Measurements from ENCODE around the gene SERPINA1.

The SERPINA1 gene

DNA sequence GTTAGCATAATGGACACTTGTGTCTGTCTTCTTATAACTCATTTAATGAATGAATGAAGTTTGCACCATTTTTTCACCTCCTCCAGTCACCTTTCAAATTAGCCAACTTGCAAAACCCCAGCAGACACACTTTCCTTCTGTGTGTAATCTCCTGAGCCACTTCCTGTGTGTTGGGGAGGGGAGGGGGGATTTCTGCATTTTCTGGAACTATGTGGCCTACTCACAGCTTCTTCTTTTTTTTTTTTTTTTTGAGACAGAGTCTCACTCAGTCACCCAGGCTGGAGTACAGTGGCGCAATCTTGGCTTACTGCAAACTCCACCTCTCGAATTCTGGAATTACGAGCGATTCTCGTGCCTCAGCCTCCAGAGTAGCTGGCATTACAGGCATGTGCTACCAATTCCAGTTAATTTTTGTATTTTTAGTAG, 4.1 kb upstream of the SERPINA1 start:
- no peak overlapping the region for H2BK5ac ChIP-seq (ENCODE audit: low read depth, low read length, poor library complexity, severe bottlenecking)
- no peak overlapping the region for H3K4ac ChIP-seq (ENCODE audit: low read depth in 1 of 2, low read length in 2 of 2)
- H3K14ac ChIP-seq (ENCODE audit: low read length in 2 of 2): no peak overlapping the region
- H3K79me1 ChIP-seq (replicated peaks; ENCODE audit: low read length, poor library complexity, severe bottlenecking): no peaks in the 10 kb centered on the region
- H2BK12ac ChIP-seq (ENCODE audit: low read length in 2 of 2): no peak overlapping the region
- no peak overlapping the region for H3K27ac ChIP-seq (ENCODE audit: low read length, poor library complexity, severe bottlenecking)
- no peak overlapping the region for H2AK5ac ChIP-seq (ENCODE audit: low read length, severe bottlenecking)
- no peak overlapping the region for H3K18ac ChIP-seq (ENCODE audit: low read depth in 1 of 2, low read length in 2 of 2)
- H3K4me3 ChIP-seq (ENCODE audit: insufficient read depth in 1 of 2, low read depth in 1 of 2, low read length in 2 of 2): no peak overlapping the region
- no peaks in the 10 kb centered on the region for H3K27me3 ChIP-seq (ENCODE audit: control insufficient read depth in 1 of 2, insufficient read depth in 1 of 2, low read length in 2 of 2)
- no peak overlapping the region for H3K4me2 ChIP-seq (ENCODE audit: low read length, poor library complexity, severe bottlenecking)
- 83% methylated on average over 5 of the region's 5 CpGs for WGBS
- H3K4me1 ChIP-seq (ENCODE audit: control insufficient read depth, insufficient read depth, low read depth, low read length): peaks cover 7% of the 10 kb centered on the region
- no peak overlapping the region for H3K9ac ChIP-seq (ENCODE audit: low read length)
- no peaks in the 10 kb centered on the region for H3K9me3 ChIP-seq (ENCODE audit: control insufficient read depth, low read length)
- H2BK15ac ChIP-seq (ENCODE audit: low read depth, poor library complexity, severe bottlenecking): no peak overlapping the region
- H2AFZ ChIP-seq (ENCODE audit: low read depth, low read length): no peak overlapping the region
- H4K91ac ChIP-seq (ENCODE audit: low read length): no peak overlapping the region
- no peak overlapping the region for H3K23ac ChIP-seq (ENCODE audit: low read length in 2 of 2)
- DNase-seq: no peak
- H4K8ac ChIP-seq (ENCODE audit: low read length): no peak overlapping the region
- H3K36me3 ChIP-seq (ENCODE audit: control insufficient read depth in 1 of 2, insufficient read depth in 2 of 2, low read depth in 1 of 2, low read length in 2 of 2): no peaks in the 10 kb centered on the region
- H2BK120ac ChIP-seq (ENCODE audit: low read depth, low read length): no peak overlapping the region

DNA sequence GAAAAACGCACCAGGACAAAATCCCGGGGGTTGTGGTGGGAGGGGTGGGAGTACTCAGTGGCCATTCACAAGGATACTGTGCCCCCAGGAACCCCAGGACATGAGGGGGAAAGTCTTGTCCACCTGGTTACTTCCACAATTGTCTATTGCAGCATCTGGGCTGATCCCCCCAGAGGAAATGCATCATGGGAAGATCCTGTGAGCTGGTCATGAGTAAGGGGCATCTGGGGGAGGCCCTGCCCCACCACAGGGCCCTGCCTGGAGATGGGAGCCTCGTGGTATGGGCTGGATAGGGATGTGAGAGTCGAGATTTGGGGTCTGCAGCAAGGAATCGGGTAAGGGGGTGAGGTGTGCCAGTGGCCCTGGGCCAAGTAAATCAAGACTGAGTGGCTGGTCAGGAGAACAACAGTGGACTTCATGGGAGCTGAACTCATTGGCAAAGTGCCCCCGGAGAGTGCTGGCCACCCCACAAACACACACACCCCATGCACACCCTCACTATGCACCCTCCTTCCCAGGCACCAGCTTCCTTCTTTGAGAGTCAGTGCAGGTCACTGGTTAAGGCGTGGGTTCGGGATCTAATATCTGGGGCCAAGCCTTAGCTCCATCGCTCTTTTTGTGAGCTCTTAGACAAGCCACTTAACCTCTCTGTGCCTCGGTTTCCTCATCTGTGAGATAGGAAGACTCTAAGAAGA, 3.0 kb upstream of the SERPINA1 start:
- Histone ChIP-seq H3K9ac (ENCODE audit: low read length) (no peak overlapping the region), H3K4me3 (ENCODE audit: insufficient read depth in 1 of 2, low read depth in 1 of 2, low read length in 2 of 2) (no peak overlapping the region), H3K27ac (ENCODE audit: low read length, poor library complexity, severe bottlenecking) (no peak overlapping the region), H4K8ac (ENCODE audit: low read length) (no peak overlapping the region), H2AK5ac (ENCODE audit: low read length, severe bottlenecking) (no peak overlapping the region), H3K36me3 (ENCODE audit: control insufficient read depth in 1 of 2, insufficient read depth in 2 of 2, low read depth in 1 of 2, low read length in 2 of 2) (no peaks in the 10 kb centered on the region), H3K14ac (ENCODE audit: low read length in 2 of 2) (no peak overlapping the region), H2BK15ac (ENCODE audit: low read depth, poor library complexity, severe bottlenecking) (no peak overlapping the region), H3K4me2 (ENCODE audit: low read length, poor library complexity, severe bottlenecking) (no peak overlapping the region), H4K91ac (ENCODE audit: low read length) (no peak overlapping the region), H2AFZ (ENCODE audit: low read depth, low read length) (no peak overlapping the region), H3K9me3 (ENCODE audit: control insufficient read depth, low read length) (no peaks in the 10 kb centered on the region), H2BK120ac (ENCODE audit: low read depth, low read length) (no peak overlapping the region), H2BK5ac (ENCODE audit: low read depth, low read length, poor library complexity, severe bottlenecking) (no peak overlapping the region), H3K27me3 (ENCODE audit: control insufficient read depth in 1 of 2, insufficient read depth in 1 of 2, low read length in 2 of 2) (no peaks in the 10 kb centered on the region), H3K4me1 (ENCODE audit: control insufficient read depth, insufficient read depth, low read depth, low read length) (peaks cover 7% of the 10 kb centered on the region), H3K18ac (ENCODE audit: low read depth in 1 of 2, low read length in 2 of 2) (no peak overlapping the region), H3K23ac (ENCODE audit: low read length in 2 of 2) (no peak overlapping the region), H2BK12ac (ENCODE audit: low read length in 2 of 2) (no peak overlapping the region), H3K79me1 (replicated peaks; ENCODE audit: low read length, poor library complexity, severe bottlenecking) (no peaks in the 10 kb centered on the region), H3K4ac (ENCODE audit: low read depth in 1 of 2, low read length in 2 of 2) (no peak overlapping the region)
- 77% methylated on average over 9 of the region's 10 CpGs for WGBS
- DNase-seq: no peak

DNA sequence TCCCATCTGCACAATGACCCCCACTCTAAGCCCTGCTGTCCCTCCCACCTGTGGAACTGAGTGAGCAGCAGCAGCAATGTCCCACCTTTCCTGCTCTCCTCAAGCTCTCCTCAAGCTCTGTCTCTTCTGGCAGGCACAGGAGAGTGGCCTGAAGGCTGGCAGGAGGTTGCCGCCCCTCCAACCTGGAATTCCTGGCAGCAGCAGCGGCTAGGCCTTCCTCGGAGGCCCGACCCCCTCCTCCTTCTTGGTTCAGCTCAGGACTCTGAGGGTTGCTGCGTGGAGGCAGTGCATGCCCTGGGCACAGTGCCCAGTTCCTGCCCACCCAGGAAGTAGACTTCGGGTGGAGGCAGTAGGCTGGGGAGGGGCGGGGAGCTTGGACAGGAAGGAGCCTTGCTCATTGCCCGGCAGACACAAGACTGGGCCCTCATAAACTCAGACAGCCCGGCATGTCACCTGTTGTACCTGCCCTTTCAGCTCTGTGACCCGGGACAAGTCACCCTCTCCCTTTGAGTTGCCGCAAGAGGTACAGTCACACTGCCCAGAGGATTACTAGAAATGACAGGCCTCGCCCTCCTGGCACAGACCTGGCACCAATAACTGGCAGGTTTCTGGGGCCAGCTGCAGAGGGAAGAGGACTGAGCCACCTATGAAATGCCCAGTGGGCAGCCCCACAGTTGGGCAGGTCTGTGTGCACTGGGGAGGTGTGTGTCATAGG, 2.1 kb upstream of the SERPINA1 start:
- Histone ChIP-seq H2BK120ac (ENCODE audit: low read depth, low read length) (no peak overlapping the region), H3K4me1 (ENCODE audit: control insufficient read depth, insufficient read depth, low read depth, low read length) (peaks cover 7% of the 10 kb centered on the region), H4K91ac (ENCODE audit: low read length) (no peak overlapping the region), H2BK5ac (ENCODE audit: low read depth, low read length, poor library complexity, severe bottlenecking) (no peak overlapping the region), H2BK12ac (ENCODE audit: low read length in 2 of 2) (no peak overlapping the region), H3K27me3 (ENCODE audit: control insufficient read depth in 1 of 2, insufficient read depth in 1 of 2, low read length in 2 of 2) (peaks cover 0 to 4% of the 10 kb centered on the region in 2 experiments), H3K4me2 (ENCODE audit: low read length, poor library complexity, severe bottlenecking) (no peak overlapping the region), H2AK5ac (ENCODE audit: low read length, severe bottlenecking) (no peak overlapping the region), H3K27ac (ENCODE audit: low read length, poor library complexity, severe bottlenecking) (no peak overlapping the region), H3K14ac (ENCODE audit: low read length in 2 of 2) (no peak overlapping the region), H2BK15ac (ENCODE audit: low read depth, poor library complexity, severe bottlenecking) (no peak overlapping the region), H3K4ac (ENCODE audit: low read depth in 1 of 2, low read length in 2 of 2) (no peak overlapping the region), H3K79me1 (replicated peaks; ENCODE audit: low read length, poor library complexity, severe bottlenecking) (no peaks in the 10 kb centered on the region), H3K4me3 (ENCODE audit: insufficient read depth in 1 of 2, low read depth in 1 of 2, low read length in 2 of 2) (no peak overlapping the region), H3K9ac (ENCODE audit: low read length) (no peak overlapping the region), H3K23ac (ENCODE audit: low read length in 2 of 2) (no peak overlapping the region), H3K18ac (ENCODE audit: low read depth in 1 of 2, low read length in 2 of 2) (no peak overlapping the region), H2AFZ (ENCODE audit: low read depth, low read length) (no peak overlapping the region), H4K8ac (ENCODE audit: low read length) (no peak overlapping the region), H3K9me3 (ENCODE audit: control insufficient read depth, low read length) (no peaks in the 10 kb centered on the region), H3K36me3 (ENCODE audit: control insufficient read depth in 1 of 2, insufficient read depth in 2 of 2, low read depth in 1 of 2, low read length in 2 of 2) (no peaks in the 10 kb centered on the region)
- WGBS: 70% methylated on average over 12 of the region's 12 CpGs
- no peak for DNase-seq

GRCh38 chr14:94389731-94390371, 1.4 kb upstream of the SERPINA1 start:
- H3K27ac ChIP-seq (ENCODE audit: low read length, poor library complexity, severe bottlenecking): no peak overlapping the region
- no peak overlapping the region for H2AFZ ChIP-seq (ENCODE audit: low read depth, low read length)
- H2BK5ac ChIP-seq (ENCODE audit: low read depth, low read length, poor library complexity, severe bottlenecking): no peak overlapping the region
- H3K27me3 ChIP-seq (ENCODE audit: control insufficient read depth in 1 of 2, insufficient read depth in 1 of 2, low read length in 2 of 2): peaks cover 0 to 4% of the 10 kb centered on the region in 2 experiments
- H3K9ac ChIP-seq (ENCODE audit: low read length): no peak overlapping the region
- no peak overlapping the region for H2AK5ac ChIP-seq (ENCODE audit: low read length, severe bottlenecking)
- no peaks in the 10 kb centered on the region for H3K9me3 ChIP-seq (ENCODE audit: control insufficient read depth, low read length)
- H2BK120ac ChIP-seq (ENCODE audit: low read depth, low read length): no peak overlapping the region
- no peak overlapping the region for H2BK15ac ChIP-seq (ENCODE audit: low read depth, poor library complexity, severe bottlenecking)
- H3K79me1 ChIP-seq (replicated peaks; ENCODE audit: low read length, poor library complexity, severe bottlenecking): no peaks in the 10 kb centered on the region
- 74% methylated on average over 8 of the region's 10 CpGs for WGBS
- no peak overlapping the region for H3K14ac ChIP-seq (ENCODE audit: low read length in 2 of 2)
- H3K4me1 ChIP-seq (ENCODE audit: control insufficient read depth, insufficient read depth, low read depth, low read length): peaks cover 7% of the 10 kb centered on the region
- DNase-seq: no peak
- H2BK12ac ChIP-seq (ENCODE audit: low read length in 2 of 2): no peak overlapping the region
- H3K18ac ChIP-seq (ENCODE audit: low read depth in 1 of 2, low read length in 2 of 2): no peak overlapping the region
- no peak overlapping the region for H3K4me3 ChIP-seq (ENCODE audit: insufficient read depth in 1 of 2, low read depth in 1 of 2, low read length in 2 of 2)
- no peak overlapping the region for H3K23ac ChIP-seq (ENCODE audit: low read length in 2 of 2)
- H3K4me2 ChIP-seq (ENCODE audit: low read length, poor library complexity, severe bottlenecking): no peak overlapping the region
- H3K36me3 ChIP-seq (ENCODE audit: control insufficient read depth in 1 of 2, insufficient read depth in 2 of 2, low read depth in 1 of 2, low read length in 2 of 2): no peaks in the 10 kb centered on the region
- no peak overlapping the region for H3K4ac ChIP-seq (ENCODE audit: low read depth in 1 of 2, low read length in 2 of 2)
- H4K8ac ChIP-seq (ENCODE audit: low read length): no peak overlapping the region
- no peak overlapping the region for H4K91ac ChIP-seq (ENCODE audit: low read length)

Data from mesenchymal stem cell (in vitro differentiated cells and primary cell).